ENCODE measurements around the gene GGCT. TPM values are rescaled to one million over a fixed set of nuclear protein-coding genes. Genes with fewer than 3 reads are reported as not detected.

The GGCT gene
- total RNA-seq, 6 donors from 2014 or later: 12.6 to 26.2 (median 22.2) TPM

- 81 to 82% methylated on average over 2 of the region's 2 CpGs for WGBS, 2 donors
- Histone ChIP-seq H3K27ac (no peak overlapping the region), H3K9me3 (no peaks in the 10 kb centered on the region), H3K36me3 (peaks cover 0 to 11% (median 2%) of the 10 kb centered on the region in 4 donors), H3K4me1 (peaks cover 15 to 31% (median 22%) of the 10 kb centered on the region in 4 donors), H3K4me3 (peak overlapping the region in 1 of 4 donors; percentile 89), H3K27me3 (no peaks in the 10 kb centered on the region)
- no peak for TF ChIP-seq EP300 (IDR thresholded peaks at IDR 0.05)
- TF ChIP-seq CTCF (IDR thresholded peaks at IDR 0.05): no peak
- no peak for TF ChIP-seq POLR2A (IDR thresholded peaks at IDR 0.05)
- TF ChIP-seq POLR2AphosphoS5 (IDR thresholded peaks at IDR 0.05): no peak
- no peak for ATAC-seq (ENCODE audit: low FRiP score in 2 of 2)
- no peak for DNase-seq
These were observed 2.0 kb downstream of the GGCT start for GRCh38 chr7:30502470-30503251.

- DNase-seq: no peak
- H3K4me1 ChIP-seq: peaks cover 15 to 31% (median 22%) of the 10 kb centered on the region in 4 donors
These were observed 3.4 kb downstream of the GGCT start for GRCh38 chr7:30501264-30501663.

GRCh38 chr7:30493228-30493627, 11.4 kb downstream of the GGCT start:
- TF ChIP-seq CTCF (IDR thresholded peaks at IDR 0.05): no peak
- no peak for TF ChIP-seq POLR2A (IDR thresholded peaks at IDR 0.05)
- no peak for TF ChIP-seq POLR2AphosphoS5 (IDR thresholded peaks at IDR 0.05)
- TF ChIP-seq EP300 (IDR thresholded peaks at IDR 0.05): no peak
- H3K27ac ChIP-seq: no peak overlapping the region
- DNase-seq (no peak), ATAC-seq (ENCODE audit: low FRiP score in 2 of 2) (no peak)
- H3K4me3 ChIP-seq: no peak overlapping the region
- H3K9me3 ChIP-seq: peaks cover 0 to 3% (median 0%) of the 10 kb centered on the region in 4 donors
- no peaks in the 10 kb centered on the region for H3K4me1 ChIP-seq
- H3K27me3 ChIP-seq: no peaks in the 10 kb centered on the region
- peaks cover 0 to 6% (median 2%) of the 10 kb centered on the region in 4 donors for H3K36me3 ChIP-seq

More at GRCh38 chr7:30501264-30501663, 3.4 kb downstream of the GGCT start:
- WGBS, 2 donors: 94 to 96% methylated on average over 5 of the region's 5 CpGs
- no peak for TF ChIP-seq POLR2AphosphoS5 (IDR thresholded peaks at IDR 0.05)
- TF ChIP-seq EP300 (IDR thresholded peaks at IDR 0.05): no peak
- no peak for TF ChIP-seq CTCF (IDR thresholded peaks at IDR 0.05)
- no peak for TF ChIP-seq POLR2A (IDR thresholded peaks at IDR 0.05)
- H3K27me3 ChIP-seq: no peaks in the 10 kb centered on the region
- peaks cover 0 to 17% (median 4%) of the 10 kb centered on the region in 4 donors for H3K36me3 ChIP-seq
- no peaks in the 10 kb centered on the region for H3K9me3 ChIP-seq
- H3K27ac ChIP-seq: no peak overlapping the region
- no peak for ATAC-seq (ENCODE audit: low FRiP score in 2 of 2)
- H3K4me3 ChIP-seq: no peak overlapping the region

GRCh38 chr7:30491417-30491816, 13.2 kb downstream of the GGCT start:
- ATAC-seq (ENCODE audit: low FRiP score in 2 of 2): no peak
- no peak for DNase-seq
- Histone ChIP-seq H3K9me3 (peaks cover 0 to 3% (median 0%) of the 10 kb centered on the region in 4 donors), H3K4me1 (no peaks in the 10 kb centered on the region), H3K36me3 (peaks cover 0 to 1% (median under 1%) of the 10 kb centered on the region in 4 donors), H3K27ac (no peak overlapping the region), H3K4me3 (no peak overlapping the region), H3K27me3 (no peaks in the 10 kb centered on the region)
- TF ChIP-seq POLR2A (IDR thresholded peaks at IDR 0.05) (no peak), CTCF (IDR thresholded peaks at IDR 0.05) (no peak), EP300 (IDR thresholded peaks at IDR 0.05) (no peak), POLR2AphosphoS5 (IDR thresholded peaks at IDR 0.05) (no peak)

GRCh38 chr7:30487371-30487770, 17.3 kb downstream of the GGCT start:
- H3K27ac ChIP-seq: no peak overlapping the region

More at GRCh38 chr7:30487371-30487770, 17.3 kb downstream of the GGCT start:
- ATAC-seq (ENCODE audit: low FRiP score in 2 of 2): no peak
- 76 to 82% methylated on average over 1 of the region's 1 CpG for WGBS, 2 donors
- H3K36me3 ChIP-seq: no peaks in the 10 kb centered on the region
- TF ChIP-seq POLR2A (IDR thresholded peaks at IDR 0.05) (no peak), CTCF (IDR thresholded peaks at IDR 0.05) (no peak), POLR2AphosphoS5 (IDR thresholded peaks at IDR 0.05) (no peak), EP300 (IDR thresholded peaks at IDR 0.05) (no peak)
- peaks cover 0 to 3% (median 0%) of the 10 kb centered on the region in 4 donors for H3K9me3 ChIP-seq
- H3K4me3 ChIP-seq: no peak overlapping the region
- H3K27me3 ChIP-seq: no peaks in the 10 kb centered on the region
- no peak for DNase-seq
- no peaks in the 10 kb centered on the region for H3K4me1 ChIP-seq

All from upper lobe of left lung (tissue), 6 donors.